ENCODE results near the gene THADA. TPM values are rescaled to one million over a fixed set of nuclear protein-coding genes. Genes with fewer than 3 reads are reported as not detected.
"Not testable (repeated sequence)": the region's sequence is repeated elsewhere in the genome, so short reads cannot be mapped to it uniquely, and the experiment has no call there.

Gene THADA
- total RNA-seq, 2 experiments from 2014 or later, result 32.0 to 32.1 TPM

- Mint-ChIP-seq H3K27ac (no peak overlapping the region), H3K4me3 (no peak overlapping the region), H3K27me3 (no peaks in the 10 kb centered on the region), H3K9me3 (ENCODE audit: low read depth) (no peaks in the 10 kb centered on the region), H3K4me1 (peaks cover 46% of the 10 kb centered on the region), H3K36me3 (peaks cover 11% of the 10 kb centered on the region)
- no peak for ATAC-seq
- DNase-seq, result no peak
- CTCF ChIA-PET, result interaction anchor here (1.3 kb wide), 1 partner anchor 33 kb away, joined by 3 read pairs; no protein-coding TSS in a partner anchor
Measured at GRCh38 chr2:43460174-43460546, 135.7 kb downstream of the THADA start.

- Mint-ChIP-seq H3K4me3 (no peak overlapping the region), H3K4me1 (peaks cover 49% of the 10 kb centered on the region), H3K9me3 (ENCODE audit: low read depth) (no peaks in the 10 kb centered on the region), H3K27me3 (no peaks in the 10 kb centered on the region), H3K36me3 (peaks cover 12% of the 10 kb centered on the region), H3K27ac (no peak overlapping the region)
- ATAC-seq (no peak), DNase-seq (no peak)
- CTCF ChIA-PET, result interaction anchor here (1.3 kb wide), 1 partner anchor 34 kb away, joined by 3 read pairs; no protein-coding TSS in a partner anchor
Measured at GRCh38 chr2:43459446-43460173, 136.2 kb downstream of the THADA start.

DNA sequence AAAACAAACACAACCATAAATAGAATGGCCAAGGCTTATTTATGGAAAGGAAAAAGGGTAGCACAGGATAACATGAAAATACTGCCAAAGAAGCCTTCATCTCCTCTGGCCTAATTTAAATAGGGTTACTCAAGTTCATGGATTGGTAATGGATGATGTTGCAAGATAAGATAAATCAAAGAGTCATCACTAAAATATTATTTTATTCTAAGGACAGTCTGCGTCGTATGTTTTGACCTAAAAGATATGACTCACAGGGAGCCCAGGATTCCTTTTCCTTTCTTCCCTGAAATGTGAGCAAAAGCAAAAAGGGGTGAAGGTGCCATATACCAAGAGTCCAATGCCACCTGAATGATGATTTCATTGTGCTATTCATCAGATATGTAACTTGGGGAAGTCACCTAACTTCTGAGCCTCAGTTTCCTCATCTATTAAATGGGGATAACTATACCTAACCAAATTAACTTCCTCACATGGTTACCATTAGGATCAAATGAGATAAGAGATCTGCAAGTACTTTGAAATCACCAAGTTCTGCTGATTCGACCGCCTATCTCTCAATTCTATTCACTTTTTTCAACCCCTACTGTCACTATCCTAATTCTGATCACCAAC is 137.7 kb downstream of the THADA start:
- Mint-ChIP-seq H3K4me3 (no peak overlapping the region), H3K4me1 (peaks cover 49% of the 10 kb centered on the region), H3K27ac (no peak overlapping the region), H3K36me3 (peaks cover 12% of the 10 kb centered on the region), H3K9me3 (ENCODE audit: low read depth) (no peaks in the 10 kb centered on the region), H3K27me3 (no peaks in the 10 kb centered on the region)
- CTCF ChIA-PET, result no interaction called here
- ATAC-seq (no peak), DNase-seq (no peak)

GRCh38 chr2:43455731-43456642 is 139.9 kb downstream of the THADA start:
- peaks cover 2% of the 10 kb centered on the region for H3K9me3 Mint-ChIP-seq (ENCODE audit: low read depth)

DNA sequence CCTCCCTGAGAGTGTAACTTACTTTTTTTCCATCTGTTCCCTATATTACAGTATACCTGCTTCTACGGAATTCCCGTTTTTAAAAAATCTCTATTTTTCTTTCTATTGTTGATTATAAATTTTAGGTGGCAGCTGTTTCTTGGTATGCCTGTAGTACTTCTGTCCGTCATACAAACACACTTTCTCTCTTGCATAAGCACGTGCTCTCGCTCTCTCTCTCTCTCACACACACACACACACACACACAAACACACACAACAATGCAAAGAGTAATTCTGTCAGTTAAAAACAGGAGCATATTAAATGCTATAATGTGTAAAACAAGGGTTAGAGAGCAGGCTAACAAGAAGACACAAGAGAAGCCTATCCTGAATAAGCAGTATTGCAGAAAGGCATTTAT is 140.5 kb downstream of the THADA start:
- peaks cover 28% of the 10 kb centered on the region for H3K36me3 Mint-ChIP-seq
- no peak overlapping the region for H3K27ac Mint-ChIP-seq
- ATAC-seq (no peak), DNase-seq (no peak)
- CTCF ChIA-PET, result interaction anchor here (1.0 kb wide), 1 partner anchor 16 kb away, joined by 3 read pairs; no protein-coding TSS in a partner anchor
- H3K9me3 Mint-ChIP-seq (ENCODE audit: low read depth), result peaks cover 2% of the 10 kb centered on the region
- H3K4me3 Mint-ChIP-seq, result no peak overlapping the region
- H3K4me1 Mint-ChIP-seq, result peaks cover 40% of the 10 kb centered on the region
- no peaks in the 10 kb centered on the region for H3K27me3 Mint-ChIP-seq

More at GRCh38 chr2:43455731-43456642, 139.9 kb downstream of the THADA start:
- peak; percentile 9 for ATAC-seq
- no peak overlapping the region for H3K4me3 Mint-ChIP-seq
- no peaks in the 10 kb centered on the region for H3K27me3 Mint-ChIP-seq
- CTCF ChIA-PET, result interaction anchor here (1.0 kb wide), 1 partner anchor 17 kb away, joined by 3 read pairs; no protein-coding TSS in a partner anchor
- no peak overlapping the region for H3K27ac Mint-ChIP-seq
- DNase-seq, result no peak
- H3K36me3 Mint-ChIP-seq, result peaks cover 22% of the 10 kb centered on the region
- peaks cover 46% of the 10 kb centered on the region for H3K4me1 Mint-ChIP-seq

DNA sequence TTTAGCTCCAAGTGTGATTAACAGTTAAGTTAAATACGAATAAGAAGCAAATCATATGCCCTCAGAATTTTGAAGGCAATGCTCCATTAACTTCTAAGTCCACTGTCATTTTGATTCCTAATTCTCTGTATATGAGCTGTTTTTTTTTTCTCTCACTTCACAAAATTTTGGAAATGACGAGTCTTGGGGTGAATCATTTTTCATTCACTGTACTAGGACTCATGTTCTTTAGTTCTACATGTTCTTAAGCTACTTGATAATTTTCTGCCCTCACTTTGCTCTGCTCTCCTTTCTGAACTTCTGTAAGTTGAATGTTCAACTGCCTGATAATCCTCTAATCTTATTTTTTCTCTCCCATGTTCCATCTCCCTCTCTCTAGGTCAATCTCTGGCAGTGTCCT is 141.0 kb downstream of the THADA start:
- Mint-ChIP-seq H3K27ac (no peak overlapping the region), H3K36me3 (peaks cover 30% of the 10 kb centered on the region), H3K4me3 (no peak overlapping the region), H3K4me1 (peaks cover 39% of the 10 kb centered on the region), H3K9me3 (ENCODE audit: low read depth) (peaks cover 2% of the 10 kb centered on the region), H3K27me3 (no peaks in the 10 kb centered on the region)
- CTCF ChIA-PET, result interaction anchor here (1.0 kb wide), 1 partner anchor 16 kb away, joined by 3 read pairs; no protein-coding TSS in a partner anchor
- DNase-seq (no peak), ATAC-seq (no peak)

- Mint-ChIP-seq H3K9me3 (ENCODE audit: low read depth) (peaks cover 2% of the 10 kb centered on the region), H3K27me3 (no peaks in the 10 kb centered on the region), H3K36me3 (peaks cover 32% of the 10 kb centered on the region), H3K4me3 (no peak overlapping the region), H3K27ac (no peak overlapping the region), H3K4me1 (peaks cover 33% of the 10 kb centered on the region)
- CTCF ChIA-PET, result interaction anchor here (1.1 kb wide), 1 partner anchor 31 kb away, joined by 4 read pairs; no protein-coding TSS in a partner anchor
- no peak for ATAC-seq
- DNase-seq, result no peak
Measured at GRCh38 chr2:43453179-43454170, 142.4 kb downstream of the THADA start.

- CTCF ChIA-PET, result no interaction called here
Measured at GRCh38 chr2:43452318-43452731, 143.5 kb downstream of the THADA start.

GRCh38 chr2:43450617-43451016 is 145.2 kb downstream of the THADA start:
- Mint-ChIP-seq H3K4me1 (peaks cover 17% of the 10 kb centered on the region), H3K9me3 (ENCODE audit: low read depth) (peaks cover 2% of the 10 kb centered on the region), H3K27ac (no peak overlapping the region), H3K4me3 (no peak overlapping the region), H3K27me3 (no peaks in the 10 kb centered on the region), H3K36me3 (peaks cover 40% of the 10 kb centered on the region)
- DNase-seq (no peak), ATAC-seq (no peak)
- CTCF ChIA-PET, result no interaction called here

More at GRCh38 chr2:43452318-43452731, 143.5 kb downstream of the THADA start:
- H3K4me3 Mint-ChIP-seq, result no peak overlapping the region
- DNase-seq (no peak), ATAC-seq (no peak)
- no peak overlapping the region for H3K27ac Mint-ChIP-seq
- peaks cover 29% of the 10 kb centered on the region for H3K36me3 Mint-ChIP-seq
- H3K9me3 Mint-ChIP-seq (ENCODE audit: low read depth), result peaks cover 2% of the 10 kb centered on the region
- H3K4me1 Mint-ChIP-seq, result peaks cover 28% of the 10 kb centered on the region
- H3K27me3 Mint-ChIP-seq, result no peaks in the 10 kb centered on the region

GRCh38 chr2:43448822-43449110 is 147.1 kb downstream of the THADA start:
- Mint-ChIP-seq H3K36me3 (peaks cover 39% of the 10 kb centered on the region), H3K27ac (no peak overlapping the region), H3K4me1 (peaks cover 15% of the 10 kb centered on the region), H3K4me3 (no peak overlapping the region), H3K9me3 (ENCODE audit: low read depth) (peaks cover 2% of the 10 kb centered on the region), H3K27me3 (no peaks in the 10 kb centered on the region)
- DNase-seq, result no peak
- no peak for ATAC-seq
- CTCF ChIA-PET, result interaction anchor here (0.5 kb wide), 1 partner anchor 84 kb away, joined by 3 read pairs; no protein-coding TSS in a partner anchor

DNA sequence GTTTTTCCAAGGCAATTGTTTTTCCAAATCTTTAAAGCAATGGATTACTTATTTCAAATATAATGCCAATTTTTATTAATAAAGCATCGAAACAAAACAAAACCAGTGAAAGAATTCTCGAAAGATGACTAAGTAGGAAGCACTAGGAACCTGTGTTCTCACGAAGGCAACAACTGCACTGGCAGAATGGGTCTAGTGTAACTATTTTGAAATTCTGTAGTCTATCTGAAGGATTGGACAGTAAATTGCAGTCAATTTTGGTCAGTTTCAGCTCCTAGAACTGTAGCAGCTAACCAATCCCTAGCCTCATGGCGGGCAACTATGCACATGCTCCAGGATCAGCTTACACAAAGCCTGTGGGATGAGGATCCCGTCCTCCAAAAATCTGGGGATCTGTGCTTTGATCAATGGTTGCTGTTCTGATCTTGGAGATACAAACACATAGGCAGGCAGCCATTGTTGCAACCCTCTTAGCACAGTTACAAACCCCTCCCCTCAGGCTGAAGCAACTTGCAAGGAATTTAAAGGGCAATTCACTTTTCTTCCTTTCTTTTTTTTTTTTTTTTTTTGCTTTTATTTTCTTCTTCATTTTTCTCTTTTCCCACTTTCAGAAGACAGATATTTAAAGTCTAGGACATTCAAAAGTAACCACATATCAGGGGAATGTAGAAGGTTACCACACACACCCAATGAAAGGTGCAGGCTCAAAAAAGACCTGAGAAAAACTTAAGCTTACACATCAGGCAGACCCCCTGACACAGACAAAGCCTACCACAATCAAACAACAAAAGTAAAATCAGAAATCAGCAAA is 147.6 kb downstream of the THADA start:
- Mint-ChIP-seq H3K9me3 (ENCODE audit: low read depth) (peaks cover 2% of the 10 kb centered on the region), H3K4me3 (no peak overlapping the region), H3K27ac (no peak overlapping the region), H3K4me1 (peaks cover 15% of the 10 kb centered on the region), H3K36me3 (peaks cover 39% of the 10 kb centered on the region), H3K27me3 (no peaks in the 10 kb centered on the region)
- CTCF ChIA-PET, result no interaction called here
- DNase-seq (no peak), ATAC-seq (no peak)

- H3K4me3 Mint-ChIP-seq; ATAC-seq; DNase-seq; CTCF ChIA-PET; H3K27me3 Mint-ChIP-seq; H3K9me3 Mint-ChIP-seq (ENCODE audit: low read depth); H3K27ac Mint-ChIP-seq; H3K4me1 Mint-ChIP-seq: not testable (repeated sequence)
- peaks cover 39% of the 10 kb centered on the region for H3K36me3 Mint-ChIP-seq
Measured at GRCh38 chr2:43446755-43447154, 149.1 kb downstream of the THADA start.

Data from activated CD8-positive, alpha-beta memory T cell treated with anti-CD3 and anti-CD28 coated beads, Interleukin-2, amount 10 ng/mL, durations not matched to agents 7 days and 5 days (primary cell).